Lower lobe of right lung (tissue), 2 donors: Measurements from ENCODE around the gene CTDSP2. TPM values are rescaled to one million over a fixed set of nuclear protein-coding genes. Genes with fewer than 3 reads are reported as not detected.
"Not testable (repeated sequence)": the region's sequence is repeated elsewhere in the genome, so short reads cannot be mapped to it uniquely, and the experiment has no call there.

Source experiments
- ATAC-seq, 2 donors: fragments of 200-7000 bp; cut with Tn5 transposase; one replicate each; pipeline ENCODE4 v1.9.1; 2020 to 2022; ENCODE audit warnings: mild to moderate bottlenecking in 2 of 2, moderate library complexity in 2 of 2
- DNase-seq: peaks from one replicate; pipeline ENCODE4 v3.0.0-alpha.2; 2020
- H3K27ac ChIP-seq: fragments of 200-600 bp; one replicate; pipeline ENCODE4 v1.8.0; 2022
- H3K27me3 ChIP-seq: fragments of 200-600 bp; one replicate; pipeline ENCODE4 v1.8.0; 2022; ENCODE audit warnings: low read depth
- H3K36me3 ChIP-seq: fragments of 200-600 bp; one replicate; pipeline ENCODE4 v1.8.0; 2022; ENCODE audit warnings: mild to moderate bottlenecking
- H3K4me1 ChIP-seq: fragments of 200-600 bp; one replicate; pipeline ENCODE4 v1.8.0; 2022
- H3K4me3 ChIP-seq: fragments of 200-600 bp; one replicate; pipeline ENCODE4 v1.8.0; 2022; ENCODE audit warnings: mild to moderate bottlenecking
- H3K9me3 ChIP-seq: fragments of 200-600 bp; one replicate; pipeline ENCODE4 v1.8.0; 2022
- CTCF ChIP-seq: fragments of 200-600 bp; IDR thresholded peaks from one replicate; pipeline ENCODE4 v1.8.0; 2022; ENCODE audit warnings: antibody characterized with exemption, mild to moderate bottlenecking
- intact Hi-C: fragments of 100-400 bp; cut with DNase I; formaldehyde crosslinking; loops from one replicate; pipeline ENCODE4 v1.11.0; 2022
- total RNA-seq: library from RNA; stranded (reverse); fragmentation: NEBNext Ultra II Directional; extraction: Animal tissue kit (Norgen Biotek cat#: 25700); gene quantifications from one replicate; pipeline ENCODE4 v1.2.1, GENCODE V29; 2021
- donor health status: DM: no; HTN: yes; CAD: no; lungs with severe emphysema.

The CTDSP2 gene
- total RNA-seq, 1 donor from 2014 or later: 220 TPM

DNA sequence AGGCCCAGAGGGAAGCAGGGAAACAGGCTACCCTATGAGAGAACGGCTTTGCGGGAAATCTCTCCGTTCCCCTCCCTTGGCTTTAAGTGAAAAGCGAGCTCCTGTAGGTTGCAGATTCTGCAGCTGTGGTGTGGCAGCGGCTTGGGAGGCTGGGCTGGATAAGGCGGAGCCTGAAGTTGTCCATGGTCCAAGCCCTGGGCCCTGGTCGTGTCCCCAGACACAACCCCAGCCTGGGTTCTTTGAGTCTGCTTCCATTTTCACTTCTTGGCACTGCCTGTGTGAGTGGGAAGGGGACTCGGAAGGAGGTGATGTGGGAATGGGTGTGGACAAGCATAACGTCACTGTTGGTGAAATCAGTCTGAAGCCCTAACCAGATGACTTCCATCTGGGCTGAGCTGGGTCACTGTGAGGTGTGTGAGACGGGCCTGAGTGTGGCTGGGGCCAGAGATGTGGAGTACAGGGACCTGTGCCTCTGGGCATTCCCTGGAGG is 43.0 kb upstream of the CTDSP2 start:
- peak; percentile 71 to 75 for ATAC-seq
- intact Hi-C loops: no loop called here
- DNase-seq: no peak
- H3K36me3 ChIP-seq: no peaks in the 10 kb centered on the region
- H3K9me3 ChIP-seq: no peaks in the 10 kb centered on the region
- no peak overlapping the region for H3K4me3 ChIP-seq
- no peak for TF ChIP-seq CTCF
- no peaks in the 10 kb centered on the region for H3K27me3 ChIP-seq
- peak overlapping the region; percentile 89 for H3K27ac ChIP-seq
- H3K4me1 ChIP-seq: peaks cover 78% of the 10 kb centered on the region

GRCh38 chr12:57888409-57889157 is 42.1 kb upstream of the CTDSP2 start:
- no peaks in the 10 kb centered on the region for H3K9me3 ChIP-seq
- TF ChIP-seq CTCF: no peak
- peak overlapping the region; percentile 14 for H3K4me3 ChIP-seq
- intact Hi-C loops: no loop called here
- peak overlapping the region; percentile 89 for H3K27ac ChIP-seq
- no peaks in the 10 kb centered on the region for H3K36me3 ChIP-seq
- DNase-seq (no peak), ATAC-seq (peak; percentile 45 to 69)
- no peaks in the 10 kb centered on the region for H3K27me3 ChIP-seq
- H3K4me1 ChIP-seq: peaks cover 68% of the 10 kb centered on the region

DNA sequence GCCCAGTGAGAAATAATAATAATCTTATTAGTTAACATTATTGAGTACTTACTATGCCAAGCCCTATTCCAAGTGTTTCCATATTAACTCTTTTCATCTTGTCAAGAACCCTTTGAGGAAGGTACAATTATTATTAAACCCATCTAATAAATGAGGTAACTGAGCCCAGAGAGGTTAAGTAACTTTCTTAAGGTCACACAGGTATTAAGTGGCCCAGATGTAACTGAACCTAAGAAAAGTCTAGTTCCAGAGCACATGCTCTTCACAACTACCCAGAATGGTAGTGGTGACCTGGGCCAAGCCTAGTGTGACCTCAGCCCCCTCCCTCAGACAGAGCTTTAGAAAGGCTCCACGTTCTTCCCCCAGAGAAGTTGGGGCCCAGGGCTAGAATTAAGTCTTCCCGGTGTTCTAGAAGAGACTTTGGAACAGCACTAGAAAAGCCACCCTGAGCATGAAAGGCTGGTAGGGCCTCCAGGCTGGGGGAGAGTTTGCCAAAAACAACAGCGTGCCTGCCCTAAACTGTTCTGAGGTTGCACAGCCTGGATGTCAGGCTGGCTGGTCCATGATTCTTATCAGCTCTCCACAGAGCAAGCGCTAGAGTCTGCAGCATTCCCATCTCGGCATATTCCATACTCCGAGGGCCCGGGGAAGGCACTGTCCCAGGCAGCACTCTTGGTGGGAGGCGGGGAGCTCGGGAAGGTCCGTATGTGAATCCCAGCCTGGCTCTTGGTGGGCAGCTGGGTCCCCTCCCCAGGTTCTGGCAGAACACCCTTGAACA is 41.3 kb upstream of the CTDSP2 start:
- Histone ChIP-seq H3K27ac (peak overlapping the region; percentile 89), H3K27me3 (no peaks in the 10 kb centered on the region), H3K4me3 (peak overlapping the region; percentile 14), H3K9me3 (no peaks in the 10 kb centered on the region), H3K36me3 (no peaks in the 10 kb centered on the region), H3K4me1 (peaks cover 60% of the 10 kb centered on the region)
- TF ChIP-seq CTCF: no peak
- intact Hi-C loops: no loop called here
- ATAC-seq (peak; percentile 6 to 18), DNase-seq (no peak)

DNA sequence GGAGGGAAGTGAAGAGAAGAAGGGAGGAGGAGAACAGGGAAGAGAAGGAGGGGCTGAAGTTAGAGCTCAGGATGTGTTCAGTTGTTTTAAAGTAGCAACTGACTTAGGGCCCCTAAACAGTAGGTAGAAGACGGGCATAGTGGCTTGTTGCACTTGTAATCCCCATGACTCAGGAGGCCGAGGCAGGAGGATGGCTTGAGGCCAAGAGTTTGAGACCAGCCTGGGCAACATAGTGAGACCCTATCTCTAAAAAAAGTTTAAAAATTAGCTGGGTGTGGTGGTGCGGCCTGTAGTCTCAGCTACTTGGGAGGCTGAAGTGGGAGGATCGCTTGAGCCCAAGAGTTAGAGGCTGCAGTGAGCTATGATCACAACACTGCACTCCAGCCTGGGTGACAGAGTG is 40.4 kb upstream of the CTDSP2 start:
- intact Hi-C loops, DNase-seq, ATAC-seq, H3K9me3 ChIP-seq, H3K36me3 ChIP-seq, H3K4me3 ChIP-seq, H3K27me3 ChIP-seq: not testable (repeated sequence)
- H3K4me1 ChIP-seq: peaks cover 52% of the 10 kb centered on the region
- H3K27ac ChIP-seq: peak overlapping the region; percentile 89

DNA sequence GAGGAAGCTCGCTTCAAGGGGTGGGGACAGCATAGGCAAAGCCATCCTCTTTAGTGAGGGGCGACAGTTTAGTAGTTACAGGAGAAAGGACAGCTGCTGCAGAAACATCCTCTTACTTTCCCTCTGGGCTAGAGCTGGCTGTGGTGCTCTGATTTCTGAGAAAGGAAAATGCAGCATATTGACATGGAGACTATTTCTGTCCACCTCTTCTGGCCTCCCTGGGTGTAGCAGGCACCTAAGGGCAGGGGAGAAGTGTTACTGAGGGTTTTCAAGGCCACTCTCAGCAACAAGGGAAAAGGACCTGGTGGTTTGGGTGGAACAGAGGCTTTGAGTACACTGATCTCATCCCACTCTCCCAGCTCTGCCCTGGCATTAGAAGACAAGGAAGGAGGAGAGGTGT is 40.0 kb upstream of the CTDSP2 start:
- DNase-seq (no peak), ATAC-seq (peak; percentile 15 to 46)
- intact Hi-C loops: no loop called here
- Histone ChIP-seq H3K36me3 (no peaks in the 10 kb centered on the region), H3K27me3 (no peaks in the 10 kb centered on the region), H3K9me3 (no peaks in the 10 kb centered on the region), H3K4me1 (peaks cover 48% of the 10 kb centered on the region), H3K4me3 (no peak overlapping the region), H3K27ac (peak overlapping the region; percentile 89)
- no peak for TF ChIP-seq CTCF

GRCh38 chr12:57885207-57885606 is 38.7 kb upstream of the CTDSP2 start:
- no peak for ATAC-seq
- H3K27me3 ChIP-seq: no peaks in the 10 kb centered on the region

More at GRCh38 chr12:57885207-57885606, 38.7 kb upstream of the CTDSP2 start:
- Histone ChIP-seq H3K4me3 (no peak overlapping the region), H3K4me1 (peaks cover 34% of the 10 kb centered on the region), H3K9me3 (no peaks in the 10 kb centered on the region), H3K27ac (no peak overlapping the region), H3K36me3 (no peaks in the 10 kb centered on the region)
- no peak for DNase-seq
- TF ChIP-seq CTCF: no peak
- intact Hi-C loops: no loop called here
